ENCODE results near the gene CD300A.
"Not testable (repeated sequence)": the region's sequence is repeated elsewhere in the genome, so short reads cannot be mapped to it uniquely, and the experiment has no call there.

CD300A gene

GRCh38 chr17:74485841-74486240, 19.4 kb downstream of the CD300A start:
- Histone ChIP-seq H3K4me3 (ENCODE audit: low read depth, low read length) (no peak overlapping the region), H3K36me3 (ENCODE audit: control insufficient read depth in 2 of 2, insufficient read depth in 1 of 2, low read length in 2 of 2) (no peaks in the 10 kb centered on the region), H3K27ac (ENCODE audit: extremely low read depth, low read depth, low read length) (no peak overlapping the region), H3K4me1 (ENCODE audit: control insufficient read depth, insufficient read depth, low read length) (no peaks in the 10 kb centered on the region), H3K9me3 (ENCODE audit: control insufficient read depth, insufficient read depth, low read depth, low read length) (no peaks in the 10 kb centered on the region)
- ChIA-PET POLR2A (no interaction called here), CTCF (interaction anchor here (0.7 kb wide), 1 partner anchor 107 kb away, joined by 3 read pairs; no protein-coding TSS in a partner anchor)
- TF ChIP-seq ZNF704 (tag by site-specific recombination; IDR thresholded peaks at IDR 0.05) (no peak), ZNF2 (tag by site-specific recombination; IDR thresholded peaks at IDR 0.05) (no peak), ZNF24 (tag by site-specific recombination; IDR thresholded peaks at IDR 0.05) (no peak)

GRCh38 chr17:74488276-74488675, 21.8 kb downstream of the CD300A start:
- H3K9me3 ChIP-seq (ENCODE audit: control insufficient read depth, insufficient read depth, low read depth, low read length); POLR2A ChIA-PET; H3K27ac ChIP-seq (ENCODE audit: extremely low read depth, low read depth, low read length); H3K4me1 ChIP-seq (ENCODE audit: control insufficient read depth, insufficient read depth, low read length); H3K4me3 ChIP-seq (ENCODE audit: low read depth, low read length); H3K36me3 ChIP-seq (ENCODE audit: control insufficient read depth in 2 of 2, insufficient read depth in 1 of 2, low read length in 2 of 2): not testable (repeated sequence)
- TF ChIP-seq ZNF548 (tag by site-specific recombination; IDR thresholded peaks at IDR 0.05), result peak; percentile 42; the same call in 1 of the 2 replicates
- CTCF ChIA-PET, result interaction anchor here (1.0 to 2.6 kb wide), 3 partner anchors 109 to 188 kb away, joined by 3 to 9 read pairs (median 5); no protein-coding TSS in a partner anchor

DNA sequence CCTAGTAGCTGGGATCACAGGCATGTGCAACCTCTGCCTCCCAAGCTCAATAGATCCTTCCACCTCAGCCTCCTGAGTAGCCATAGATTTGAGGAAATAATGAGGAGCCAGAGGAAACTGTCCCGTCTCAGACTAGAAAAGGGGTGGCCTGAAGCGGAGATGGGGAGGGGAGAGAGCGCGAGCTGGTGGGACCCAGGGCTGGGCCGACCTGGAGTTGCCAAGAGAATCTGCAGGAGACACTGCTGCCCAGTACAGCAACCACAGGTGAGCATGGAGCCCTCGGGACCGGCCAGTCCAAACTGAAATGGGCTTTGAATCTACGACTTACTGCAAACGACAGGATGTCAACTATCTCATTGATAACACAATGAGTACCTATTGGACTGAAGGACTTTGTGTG, 24.3 kb downstream of the CD300A start:
- Histone ChIP-seq H3K4me1 (ENCODE audit: control insufficient read depth, insufficient read depth, low read length) (no peaks in the 10 kb centered on the region), H3K9me3 (ENCODE audit: control insufficient read depth, insufficient read depth, low read depth, low read length) (no peaks in the 10 kb centered on the region), H3K4me3 (ENCODE audit: low read depth, low read length) (no peak overlapping the region), H3K36me3 (ENCODE audit: control insufficient read depth in 2 of 2, insufficient read depth in 1 of 2, low read length in 2 of 2) (no peaks in the 10 kb centered on the region), H3K27ac (ENCODE audit: extremely low read depth, low read depth, low read length) (no peak overlapping the region)
- TF ChIP-seq ZBTB6 (tag by site-specific recombination; IDR thresholded peaks at IDR 0.05), result no peak
- TF ChIP-seq ZNF416 (tag by site-specific recombination; IDR thresholded peaks at IDR 0.05), result no peak
- TF ChIP-seq, protein P1, sequence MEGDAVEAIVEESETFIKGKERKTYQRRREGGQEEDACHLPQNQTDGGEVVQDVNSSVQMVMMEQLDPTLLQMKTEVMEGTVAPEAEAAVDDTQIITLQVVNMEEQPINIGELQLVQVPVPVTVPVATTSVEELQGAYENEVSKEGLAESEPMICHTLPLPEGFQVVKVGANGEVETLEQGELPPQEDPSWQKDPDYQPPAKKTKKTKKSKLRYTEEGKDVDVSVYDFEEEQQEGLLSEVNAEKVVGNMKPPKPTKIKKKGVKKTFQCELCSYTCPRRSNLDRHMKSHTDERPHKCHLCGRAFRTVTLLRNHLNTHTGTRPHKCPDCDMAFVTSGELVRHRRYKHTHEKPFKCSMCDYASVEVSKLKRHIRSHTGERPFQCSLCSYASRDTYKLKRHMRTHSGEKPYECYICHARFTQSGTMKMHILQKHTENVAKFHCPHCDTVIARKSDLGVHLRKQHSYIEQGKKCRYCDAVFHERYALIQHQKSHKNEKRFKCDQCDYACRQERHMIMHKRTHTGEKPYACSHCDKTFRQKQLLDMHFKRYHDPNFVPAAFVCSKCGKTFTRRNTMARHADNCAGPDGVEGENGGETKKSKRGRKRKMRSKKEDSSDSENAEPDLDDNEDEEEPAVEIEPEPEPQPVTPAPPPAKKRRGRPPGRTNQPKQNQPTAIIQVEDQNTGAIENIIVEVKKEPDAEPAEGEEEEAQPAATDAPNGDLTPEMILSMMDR (tag by site-specific recombination; IDR thresholded peaks at IDR 0.05), result no peak
- TF ChIP-seq ZNF449 (tag by site-specific recombination; IDR thresholded peaks at IDR 0.05), result no peak
- TF ChIP-seq ZNF626 (tag by site-specific recombination; IDR thresholded peaks at IDR 0.05), result no peak
- no peak for TF ChIP-seq ZNF214 (tag by site-specific recombination; IDR thresholded peaks at IDR 0.05; ENCODE audit: borderline replicate concordance)
- no peak for TF ChIP-seq ZNF521 (tag by site-specific recombination; IDR thresholded peaks at IDR 0.05)
- ChIA-PET POLR2A (no interaction called here), CTCF (interaction anchor here (1.0 to 5.6 kb wide), 4 partner anchors 33 to 123 kb away, joined by 6 to 55 read pairs (median 15); partner anchors contain the start of gene GPR142)

- no peak overlapping the region for H3K4me3 ChIP-seq (ENCODE audit: low read depth, low read length)
- ChIA-PET CTCF (interaction anchor here (0.6 to 5.6 kb wide), 9 partner anchors 12 to 124 kb away, joined by 3 to 55 read pairs (median 4); no protein-coding TSS in a partner anchor), POLR2A (no interaction called here)
- H3K4me1 ChIP-seq (ENCODE audit: control insufficient read depth, insufficient read depth, low read length), result no peaks in the 10 kb centered on the region
- no peaks in the 10 kb centered on the region for H3K36me3 ChIP-seq (ENCODE audit: control insufficient read depth in 2 of 2, insufficient read depth in 1 of 2, low read length in 2 of 2)
- no peaks in the 10 kb centered on the region for H3K9me3 ChIP-seq (ENCODE audit: control insufficient read depth, insufficient read depth, low read depth, low read length)
- H3K27ac ChIP-seq (ENCODE audit: extremely low read depth, low read depth, low read length), result no peak overlapping the region
- TF ChIP-seq HIC1 (tag by site-specific recombination; IDR thresholded peaks at IDR 0.05) (no peak), ZBTB17 (tag by site-specific recombination; IDR thresholded peaks at IDR 0.05) (no peak), ZBTB7A (tag by site-specific recombination; IDR thresholded peaks at IDR 0.05; ENCODE audit: low read depth) (no peak), ZNF133 (tag by site-specific recombination; IDR thresholded peaks at IDR 0.05) (no peak), BCL6B (tag by site-specific recombination; IDR thresholded peaks at IDR 0.05) (no peak), ZNF513 (tag by site-specific recombination; IDR thresholded peaks at IDR 0.05) (no peak)
Measured at GRCh38 chr17:74491626-74492025, 25.2 kb downstream of the CD300A start.
